Kidney (tissue), 14 donors: Measurements from ENCODE around the gene PCNX1. TPM values are rescaled to one million over a fixed set of nuclear protein-coding genes. Genes with fewer than 3 reads are reported as not detected.

Source experiments
- DNase-seq, 5 donors: peaks; one replicate each; pipeline ENCODE4 v3.0.0-alpha.2; 2013 to 2020
- FAIRE-seq: peaks from 2 replicates; lab custom pipeline; 2012; peaks lifted over from hg19 to GRCh38; lab: Jason Lieb, UNC
- H3K27ac ChIP-seq, 2 donors: one replicate each; pipeline ENCODE4 v1.7.0; 2013; ENCODE audit warnings: low read depth in 2 of 2, low read length in 2 of 2, inconsistent platforms in 1 of 2
- H3K27me3 ChIP-seq: one replicate; pipeline ENCODE4 v1.7.1; 2013; ENCODE audit warnings: low read length, inconsistent platforms; ENCODE audit not compliant: control insufficient read depth, insufficient read depth
- H3K36me3 ChIP-seq, 3 donors: one replicate each; pipeline versions ENCODE4 v1.7.0 to v1.7.1; 2013; ENCODE audit warnings: low read length in 3 of 3, control low read depth in 1 of 3, inconsistent platforms in 1 of 3; ENCODE audit not compliant: insufficient read depth in 3 of 3, control insufficient read depth in 2 of 3
- H3K4me1 ChIP-seq, 3 donors: one replicate each; pipeline versions ENCODE4 v1.7.0 to v1.7.1; 2013; ENCODE audit warnings: low read length in 3 of 3, inconsistent platforms in 1 of 3, low read depth in 1 of 3; ENCODE audit not compliant: control insufficient read depth in 2 of 3, insufficient read depth in 2 of 3
- H3K4me3 ChIP-seq, 3 donors: one replicate each; pipeline versions ENCODE4 v1.7.0 to v1.8.1; 2013; ENCODE audit warnings: low read length in 3 of 3, control low read depth in 1 of 3, inconsistent platforms in 1 of 3
- H3K9ac ChIP-seq, 3 donors: one replicate each; pipeline versions ENCODE4 v1.7.0 to v1.7.1; 2013; ENCODE audit warnings: low read length in 3 of 3, control low read depth in 1 of 3, inconsistent platforms in 1 of 3
- H3K9me3 ChIP-seq, 3 donors: one replicate each; pipeline versions ENCODE4 v1.7.0 to v1.7.1; 2013; ENCODE audit warnings: low read length in 3 of 3, control low read depth in 1 of 3, inconsistent platforms in 1 of 3; ENCODE audit not compliant: control insufficient read depth in 2 of 3, insufficient read depth in 1 of 3
- CTCF ChIP-seq: IDR thresholded peaks from 3 replicates; pipeline ENCODE4 v1.5.1; 2012; ENCODE audit warnings: mild to moderate bottlenecking, moderate library complexity, borderline replicate concordance; ENCODE audit not compliant: insufficient read depth; ENCODE audit errors: extremely low read depth
- intact Hi-C: fragments of 100-400 bp; cut with DNase I; formaldehyde crosslinking; loops from one replicate; pipeline ENCODE4 v1.11.1; 2022
- polyA plus RNA-seq: library from polyadenylated mRNA; stranded (reverse); fragments of 350-450 nt; fragmentation: Illumina TruSeq; extraction: RNeasy Lipid Tissue Mini Kit (QIAGEN cat#74804); gene quantifications from one replicate; pipeline ENCODE4 v1.2.3, GENCODE V29; 2014; ENCODE audit warnings: low read depth, low replicate concordance; ENCODE audit not compliant: insufficient read depth
- total RNA-seq: library from RNA; stranded (reverse); fragmentation: NEBNext Ultra II Directional; extraction: Animal tissue kit (Norgen Biotek cat#: 25700); gene quantifications from one replicate; pipeline ENCODE4 v1.2.1, GENCODE V29; 2021
- donor health status: control.
- donor health status: control.
- donor health status: control.
- donor health status: control.
- donor health status: control.
- donor health status: DM: yes; HTN: yes; CAD: no.
- donor health status: Normal renal cell carcinoma (clear cell type).

PCNX1 gene
- total and polyA plus RNA-seq, 2 donors from 2014 or later = 16.2 to 55.2 TPM

- H3K4me1 ChIP-seq = peaks cover 0 to 18% (median 15%) of the 10 kb centered on the region in 3 donors
These were observed 5.1 kb upstream of the PCNX1 start for GRCh38 chr14:70902184-70902583.

GRCh38 chr14:70904373-70904772, 2.9 kb upstream of the PCNX1 start:
- Histone ChIP-seq H3K4me3 (no peak overlapping the region), H3K27ac (no peak overlapping the region), H3K4me1 (peaks cover 0 to 19% (median 15%) of the 10 kb centered on the region in 3 donors), H3K27me3 (no peaks in the 10 kb centered on the region), H3K9ac (no peak overlapping the region), H3K36me3 (no peaks in the 10 kb centered on the region), H3K9me3 (no peaks in the 10 kb centered on the region)
- TF ChIP-seq CTCF = no peak
- no peak for FAIRE-seq
- DNase-seq = no peak
- intact Hi-C loops = no loop called here

More at GRCh38 chr14:70902184-70902583, 5.1 kb upstream of the PCNX1 start:
- no peaks in the 10 kb centered on the region for H3K9me3 ChIP-seq
- H3K4me3 ChIP-seq = no peak overlapping the region
- no peak overlapping the region for H3K27ac ChIP-seq
- H3K27me3 ChIP-seq = no peaks in the 10 kb centered on the region
- no peaks in the 10 kb centered on the region for H3K36me3 ChIP-seq
- intact Hi-C loops = no loop called here
- no peak for TF ChIP-seq CTCF
- DNase-seq = no peak
- H3K9ac ChIP-seq = no peak overlapping the region
- FAIRE-seq = no peak

GRCh38 chr14:70905301-70905700, 2.0 kb upstream of the PCNX1 start:
- no peak for FAIRE-seq
- Histone ChIP-seq H3K9me3 (no peaks in the 10 kb centered on the region), H3K4me3 (no peak overlapping the region), H3K4me1 (peaks cover 0 to 20% (median 17%) of the 10 kb centered on the region in 3 donors), H3K36me3 (no peaks in the 10 kb centered on the region), H3K9ac (no peak overlapping the region), H3K27me3 (no peaks in the 10 kb centered on the region), H3K27ac (peak overlapping the region in 1 of 2 donors; percentile 13)
- no peak for DNase-seq
- TF ChIP-seq CTCF = no peak
- intact Hi-C loops = no loop called here

- DNase-seq (peak in 2 of 5 donors; percentile 34 to 46), FAIRE-seq (no peak)
- Histone ChIP-seq H3K4me3 (peak overlapping the region; percentile 80 to 90 (median 85)), H3K9me3 (no peaks in the 10 kb centered on the region), H3K27ac (peak overlapping the region; percentile 81 to 98), H3K9ac (peak overlapping the region; percentile 74 to 91 (median 91)), H3K27me3 (no peaks in the 10 kb centered on the region), H3K36me3 (no peaks in the 10 kb centered on the region), H3K4me1 (peaks cover 0 to 23% (median 20%) of the 10 kb centered on the region in 3 donors)
- intact Hi-C loops = no loop called here
- no peak for TF ChIP-seq CTCF
These were observed 475 bp upstream of the PCNX1 start for GRCh38 chr14:70906793-70907175.
